Measurements from ENCODE around the gene PAX7.

The PAX7 gene

DNA sequence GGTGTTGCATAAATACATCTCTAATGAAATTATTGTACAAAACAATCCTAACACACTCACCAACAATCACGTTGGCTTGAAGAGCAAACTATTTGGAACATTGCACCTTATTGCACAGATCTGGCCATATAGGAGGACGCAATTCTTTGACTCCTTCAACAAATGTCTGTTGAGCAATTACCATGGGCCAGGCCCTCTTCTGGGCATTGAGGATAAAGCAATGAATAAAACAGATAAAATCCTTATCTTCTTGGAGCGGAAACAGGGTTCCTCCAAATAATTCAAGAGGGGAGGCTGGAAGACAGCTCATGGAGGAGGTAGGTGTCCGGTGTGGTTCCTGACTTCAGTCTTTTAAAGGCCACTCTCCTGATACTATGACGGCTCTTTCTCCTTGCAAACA, 43.3 kb downstream of the PAX7 start:
- Histone ChIP-seq H3K27ac (replicated peaks) (no peak overlapping the region), H3K4me3 (replicated peaks; ENCODE audit: insufficient read depth, low read length) (no peak overlapping the region), H3K27me3 (ENCODE audit: insufficient read depth, poor library complexity, severe bottlenecking) (peaks cover 7% of the 10 kb centered on the region)
- DNase-seq (ENCODE audit: low read depth in 1 of 2, low spot score in 1 of 2) = no peak
- TF ChIP-seq REST (IDR thresholded peaks at IDR 0.05; ENCODE audit: insufficient replicate concordance, low read depth) (no peak), POLR2AphosphoS5 (IDR thresholded peaks at IDR 0.05; ENCODE audit: low read depth) (no peak), GABPA (IDR thresholded peaks at IDR 0.05; ENCODE audit: low read depth) (no peak), CTCF (IDR thresholded peaks at IDR 0.05; ENCODE audit: insufficient read depth, low read length) (no peak), SPI1 (IDR thresholded peaks at IDR 0.05; ENCODE audit: borderline replicate concordance, low read depth) (no peak)

- no peak overlapping the region for H3K4me3 ChIP-seq (replicated peaks; ENCODE audit: insufficient read depth, low read length)
- peaks cover 6% of the 10 kb centered on the region for H3K27me3 ChIP-seq (ENCODE audit: insufficient read depth, poor library complexity, severe bottlenecking)
- no peak for DNase-seq (ENCODE audit: low read depth in 1 of 2, low spot score in 1 of 2)
- TF ChIP-seq POLR2AphosphoS5 (IDR thresholded peaks at IDR 0.05; ENCODE audit: low read depth) (no peak), GABPA (IDR thresholded peaks at IDR 0.05; ENCODE audit: low read depth) (no peak), REST (IDR thresholded peaks at IDR 0.05; ENCODE audit: insufficient replicate concordance, low read depth) (no peak), SPI1 (IDR thresholded peaks at IDR 0.05; ENCODE audit: borderline replicate concordance, low read depth) (no peak), CTCF (IDR thresholded peaks at IDR 0.05; ENCODE audit: insufficient read depth, low read length) (no peak)
- H3K27ac ChIP-seq (replicated peaks) = no peak overlapping the region
Observed at GRCh38 chr1:18676332-18676781, 45.7 kb downstream of the PAX7 start.

DNA sequence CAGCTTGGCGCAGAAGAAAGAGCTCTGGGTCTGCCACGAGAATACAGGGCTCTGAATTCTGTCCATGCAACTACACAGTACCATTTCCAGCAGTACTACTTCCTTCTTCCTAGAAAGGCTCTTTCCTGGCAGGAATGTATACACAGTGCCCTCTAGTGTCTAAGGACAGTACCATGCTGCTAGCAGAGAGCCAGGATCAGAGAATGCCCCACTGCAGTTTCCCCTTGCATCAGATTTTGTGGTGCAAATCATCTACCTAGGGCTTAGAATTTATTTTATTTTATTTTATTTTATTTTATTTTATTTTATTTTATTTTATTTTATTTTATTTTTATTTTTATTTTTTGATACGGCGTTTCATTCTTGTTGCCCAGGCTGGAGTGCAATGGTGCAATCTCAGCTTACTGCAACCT, 50.8 kb downstream of the PAX7 start:
- Histone ChIP-seq H3K27ac (replicated peaks) (no peak overlapping the region), H3K4me3 (replicated peaks; ENCODE audit: insufficient read depth, low read length) (no peak overlapping the region), H3K27me3 (ENCODE audit: insufficient read depth, poor library complexity, severe bottlenecking) (peaks cover 6% of the 10 kb centered on the region)
- peak; percentile 45 to 58 for DNase-seq (ENCODE audit: low read depth in 1 of 2, low spot score in 1 of 2)
- no peak for TF ChIP-seq SPI1 (IDR thresholded peaks at IDR 0.05; ENCODE audit: borderline replicate concordance, low read depth)
- peak; percentile 92 for TF ChIP-seq GABPA (IDR thresholded peaks at IDR 0.05; ENCODE audit: low read depth)
- no peak for TF ChIP-seq POLR2AphosphoS5 (IDR thresholded peaks at IDR 0.05; ENCODE audit: low read depth)
- peak; percentile 70 for TF ChIP-seq CTCF (IDR thresholded peaks at IDR 0.05; ENCODE audit: insufficient read depth, low read length)
- TF ChIP-seq REST (IDR thresholded peaks at IDR 0.05; ENCODE audit: insufficient replicate concordance, low read depth) = no peak

All from HL-60 (cell line).